Endothelial cell of umbilical vein (primary cell): ENCODE measurements around the gene SLC19A1. TPM values are rescaled to one million over a fixed set of nuclear protein-coding genes. Genes with fewer than 3 reads are reported as not detected.

ENCODE experiments used
- BruUV-seq: library from RNA; stranded (reverse); fragments of 400-500 nt; replicated peaks from 2 replicates; lab custom pipeline; 2021; lab: Mats Ljungman, UMichigan
- CTCF ChIA-PET: fragments of 300-600, 350-600 bp; sonication (Branson Sonifier 250); formaldehyde crosslinking; loops from one replicate; lab custom pipeline; 2021; ENCODE audit warnings: antibody characterized with exemption, inconsistent platforms; lab: Charles Lee
- POLR2A ChIA-PET: fragments of 300-600, 350-600 bp; sonication (Branson Sonifier 250); formaldehyde crosslinking; loops from one replicate; lab custom pipeline; 2021; ENCODE audit warnings: antibody characterized with exemption, inconsistent platforms; lab: Charles Lee
- DNase-seq: peaks from one replicate; pipeline ENCODE4 v3.0.0-alpha.2; 2011; ENCODE audit warnings: low read depth, low spot score
- FAIRE-seq: peaks from 2 replicates; lab custom pipeline; 2011; peaks lifted over from hg19 to GRCh38; lab: Jason Lieb, UNC
- H2AFZ ChIP-seq: 2 replicates; pipeline ENCODE4 v1.6.0; 2012; ENCODE audit warnings: low read depth, low read length, control low read depth, inconsistent platforms
- H3K27ac ChIP-seq: 2 replicates; pipeline ENCODE4 v1.5.1; 2011; ENCODE audit warnings: low read depth, mild to moderate bottlenecking, control low read depth, low read length, moderate library complexity; ENCODE audit not compliant: insufficient read depth
- H3K27me3 ChIP-seq, 2 experiments: 2 replicates each; pipeline versions ENCODE4 v1.6.0 to v1.6.1; 2011; ENCODE audit warnings: low read length in 2 of 2, mixed read lengths in 1 of 2; ENCODE audit not compliant: control insufficient read depth in 2 of 2, insufficient read depth in 2 of 2
- H3K36me3 ChIP-seq, 2 experiments: 2 replicates in 1 of 2; 3 replicates in 1 of 2; pipeline ENCODE4 v1.5.1; 2011; ENCODE audit warnings: low read length in 2 of 2, mild to moderate bottlenecking in 1 of 2, moderate library complexity in 1 of 2; ENCODE audit not compliant: control insufficient read depth in 2 of 2, insufficient read depth in 2 of 2; ENCODE audit errors: extremely low read depth in 1 of 2
- H3K4me1 ChIP-seq: 3 replicates; pipeline ENCODE4 v1.5.1; 2011; ENCODE audit warnings: mild to moderate bottlenecking, low read length; ENCODE audit not compliant: control insufficient read depth, insufficient read depth; ENCODE audit errors: extremely low read depth
- H3K4me2 ChIP-seq: 2 replicates; pipeline ENCODE4 v1.6.1; 2011; ENCODE audit warnings: low read length, control low read depth, mixed read lengths; ENCODE audit not compliant: insufficient read depth
- H3K4me3 ChIP-seq, 3 experiments: fragments of 200-600 bp in 1 of 3; sonication (generic), shearing (Covaris generic) in 1 of 3; replicated peaks in 1 of 3; 2 replicates each; pipeline ENCODE4 v1.5.1; 2011 to 2016; ENCODE audit warnings: control low read depth in 3 of 3, low read length in 3 of 3, mild to moderate bottlenecking in 2 of 3, inconsistent platforms in 1 of 3, low read depth in 1 of 3, moderate library complexity in 1 of 3; ENCODE audit not compliant: insufficient read depth in 1 of 3
- H3K79me2 ChIP-seq: 2 replicates; pipeline ENCODE4 v1.6.0; 2012; ENCODE audit warnings: low read length, inconsistent platforms; ENCODE audit not compliant: control insufficient read depth, insufficient read depth
- H3K9ac ChIP-seq: replicated peaks from 2 replicates; pipeline ENCODE3; 2011; ENCODE audit warnings: low read length, control low read depth; ENCODE audit not compliant: insufficient read depth; ENCODE audit errors: extremely low read depth
- H3K9me1 ChIP-seq: replicated peaks from 3 replicates; pipeline ENCODE4 v1.6.0; 2011; ENCODE audit warnings: mild to moderate bottlenecking, low read length; ENCODE audit not compliant: control insufficient read depth, insufficient read depth; ENCODE audit errors: extremely low read depth
- H3K9me3 ChIP-seq: replicated peaks from 2 replicates; pipeline ENCODE4 v1.5.1; 2012; ENCODE audit warnings: low read length, inconsistent platforms; ENCODE audit not compliant: control insufficient read depth, insufficient read depth
- H4K20me1 ChIP-seq: replicated peaks from 2 replicates; pipeline ENCODE3; 2011; ENCODE audit warnings: mild to moderate bottlenecking, low read length; ENCODE audit not compliant: control insufficient read depth, insufficient read depth; ENCODE audit errors: extremely low read depth
- EZH2 ChIP-seq: IDR thresholded peaks from 2 replicates; pipeline ENCODE4 v1.6.1; 2012; ENCODE audit warnings: borderline replicate concordance, low read depth, mild to moderate bottlenecking, moderate library complexity, low read length, inconsistent platforms; ENCODE audit not compliant: severe bottlenecking
- FOS ChIP-seq: IDR thresholded peaks from 2 replicates; pipeline ENCODE4 v1.6.1; 2011; ENCODE audit warnings: mild to moderate bottlenecking, low read length, moderate library complexity, borderline replicate concordance; ENCODE audit not compliant: insufficient read depth
- GATA2 ChIP-seq: IDR thresholded peaks from 2 replicates; pipeline ENCODE4 v1.7.0; 2011; ENCODE audit warnings: low read depth, mild to moderate bottlenecking, moderate library complexity, mixed read lengths, low read length; ENCODE audit not compliant: insufficient read length, insufficient read depth
- JUN ChIP-seq: IDR thresholded peaks from 2 replicates; pipeline ENCODE4 v1.6.1; 2011; ENCODE audit warnings: borderline replicate concordance, low read depth; ENCODE audit not compliant: insufficient read length, insufficient read depth
- MYC ChIP-seq: IDR thresholded peaks from one replicate; pipeline ENCODE4 v1.6.1; 2011; ENCODE audit warnings: mild to moderate bottlenecking, low read depth, low read length
- POLR2A ChIP-seq: IDR thresholded peaks from 2 replicates; pipeline ENCODE4 v1.6.1; 2012; ENCODE audit warnings: low read depth, mild to moderate bottlenecking, control low read depth, low read length
- POLR2AphosphoS5 ChIP-seq: IDR thresholded peaks from 2 replicates; pipeline ENCODE4 v1.6.1; 2012; ENCODE audit warnings: low read depth, mild to moderate bottlenecking, control low read depth, low read length, moderate library complexity; ENCODE audit not compliant: insufficient read depth
- dilution Hi-C: fragments of 300-500 bp; cut with MboI; formaldehyde crosslinking; loops from one replicate; pipeline ENCODE4 v1.15.0; 2019; ENCODE audit warnings: low sequenced_read_pairs; ENCODE audit not compliant: extremely low pct_ligation_motif_present
- intact Hi-C: fragments of 100-400 bp; cut with micrococcal nuclease; formaldehyde crosslinking; loops from one replicate; pipeline ENCODE4 v1.10.0; 2022
- polyA plus RNA-seq, 4 experiments: library from polyadenylated mRNA; depleted of rRNA in 3 of 4; stranded (reverse) in 3 of 4; unstranded in 1 of 4; fragments of >200 nt; gene quantifications; 2 replicates each; pipeline versions ENCODE4 v1.2.1 to v1.2.3, GENCODE V29; 2011 to 2012; ENCODE audit warnings: missing spikeins in 1 of 4
- total RNA-seq: library from RNA; stranded (reverse); gene quantifications from 2 replicates; pipeline ENCODE4 v1.2.3, GENCODE V29; 2021
- TF ChIP-seq, protein P1 (sequence below), 2 donors: IDR thresholded peaks; 1 replicate in 1 of 2; 2 replicates in 1 of 2; pipeline ENCODE4 v1.5.1; 2011; ENCODE audit warnings: low read length in 2 of 2, mild to moderate bottlenecking in 2 of 2, moderate library complexity in 2 of 2, control low read depth in 1 of 2, inconsistent platforms in 1 of 2, low read depth in 1 of 2; ENCODE audit not compliant: insufficient read depth in 1 of 2; ENCODE audit errors: extremely low read depth in 1 of 2
- TF ChIP-seq, protein P2 (sequence below): IDR thresholded peaks from 2 replicates; pipeline ENCODE4 v1.6.1; 2011; ENCODE audit not compliant: insufficient read depth, insufficient read length

The SLC19A1 gene
- total and polyA plus RNA-seq, 2 donors (not counting 3 experiments of a cell fraction or from before 2014, with no cell fraction given) = 36.3 to 54.6 TPM

DNA sequence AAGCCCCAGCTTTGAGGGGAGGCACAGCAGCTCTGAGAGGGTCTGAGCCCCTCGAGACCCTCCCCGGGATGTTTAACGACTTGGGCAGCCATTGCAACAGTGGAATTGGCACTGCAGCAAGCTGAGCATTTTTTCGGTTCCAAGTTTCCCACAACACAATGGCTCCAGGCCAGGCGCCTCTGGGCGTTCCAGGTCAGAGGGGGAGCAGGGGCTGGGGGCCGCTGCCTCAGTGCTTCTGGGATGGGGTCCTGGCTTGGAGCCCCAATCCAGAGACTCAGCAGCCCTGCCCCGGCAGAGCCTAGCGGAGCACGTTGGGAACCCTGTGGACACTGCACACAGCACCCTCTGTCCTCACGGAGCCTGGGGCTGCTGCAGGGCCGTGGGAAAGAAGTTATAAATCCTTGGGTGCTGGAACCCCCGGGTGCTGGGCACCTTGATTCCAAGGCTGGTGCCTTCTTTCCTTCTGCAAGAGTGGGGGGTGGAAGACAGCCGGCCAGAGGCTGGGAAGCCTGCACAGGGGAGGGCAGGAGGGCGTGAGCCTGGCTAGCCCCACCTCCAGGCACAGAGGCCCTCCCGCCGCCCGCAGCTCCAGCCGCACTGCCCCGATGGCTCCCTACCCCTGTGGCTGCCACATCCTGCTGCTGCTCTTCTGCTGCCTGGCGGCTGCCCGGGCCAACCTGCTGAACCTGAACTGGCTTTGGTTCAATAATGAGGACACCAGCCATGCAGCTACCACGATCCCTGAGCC, 87.1 kb downstream of the SLC19A1 start:
- dilution Hi-C loops = no loop called here
- no peak overlapping the region for H3K4me3 ChIP-seq
- CTCF ChIA-PET = no interaction called here
- intact Hi-C loops = no loop called here
- peaks cover 0 to 5% of the 10 kb centered on the region in 2 experiments for H3K36me3 ChIP-seq
- POLR2A ChIA-PET = no interaction called here
- no peak overlapping the region for H3K4me2 ChIP-seq
- no peak overlapping the region for H3K9ac ChIP-seq
- no peak for TF ChIP-seq POLR2AphosphoS5
- TF ChIP-seq, protein P1, sequence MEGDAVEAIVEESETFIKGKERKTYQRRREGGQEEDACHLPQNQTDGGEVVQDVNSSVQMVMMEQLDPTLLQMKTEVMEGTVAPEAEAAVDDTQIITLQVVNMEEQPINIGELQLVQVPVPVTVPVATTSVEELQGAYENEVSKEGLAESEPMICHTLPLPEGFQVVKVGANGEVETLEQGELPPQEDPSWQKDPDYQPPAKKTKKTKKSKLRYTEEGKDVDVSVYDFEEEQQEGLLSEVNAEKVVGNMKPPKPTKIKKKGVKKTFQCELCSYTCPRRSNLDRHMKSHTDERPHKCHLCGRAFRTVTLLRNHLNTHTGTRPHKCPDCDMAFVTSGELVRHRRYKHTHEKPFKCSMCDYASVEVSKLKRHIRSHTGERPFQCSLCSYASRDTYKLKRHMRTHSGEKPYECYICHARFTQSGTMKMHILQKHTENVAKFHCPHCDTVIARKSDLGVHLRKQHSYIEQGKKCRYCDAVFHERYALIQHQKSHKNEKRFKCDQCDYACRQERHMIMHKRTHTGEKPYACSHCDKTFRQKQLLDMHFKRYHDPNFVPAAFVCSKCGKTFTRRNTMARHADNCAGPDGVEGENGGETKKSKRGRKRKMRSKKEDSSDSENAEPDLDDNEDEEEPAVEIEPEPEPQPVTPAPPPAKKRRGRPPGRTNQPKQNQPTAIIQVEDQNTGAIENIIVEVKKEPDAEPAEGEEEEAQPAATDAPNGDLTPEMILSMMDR (IDR thresholded peaks at IDR 0.05; ENCODE audit: extremely low read depth in 1 of 2, insufficient read depth in 1 of 2, low read depth in 1 of 2, low read length in 2 of 2) = no peak
- no peak for TF ChIP-seq EZH2
- TF ChIP-seq JUN = no peak
- TF ChIP-seq, protein P2, sequence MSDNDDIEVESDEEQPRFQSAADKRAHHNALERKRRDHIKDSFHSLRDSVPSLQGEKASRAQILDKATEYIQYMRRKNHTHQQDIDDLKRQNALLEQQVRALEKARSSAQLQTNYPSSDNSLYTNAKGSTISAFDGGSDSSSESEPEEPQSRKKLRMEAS = no peak
- TF ChIP-seq GATA2 = no peak
- no peak for TF ChIP-seq FOS
- TF ChIP-seq POLR2A = no peak
- TF ChIP-seq MYC = no peak
- peaks cover 2% of the 10 kb centered on the region for H3K4me1 ChIP-seq
- H3K9me1 ChIP-seq = no peaks in the 10 kb centered on the region
- DNase-seq (no peak), FAIRE-seq (no peak)
- no peaks in the 10 kb centered on the region for H3K27me3 ChIP-seq
- no peaks in the 10 kb centered on the region for H3K9me3 ChIP-seq
- no TSS peak for BruUV-seq
- peaks cover 40% of the 10 kb centered on the region for H3K79me2 ChIP-seq
- no peak overlapping the region for H2AFZ ChIP-seq
- no peaks in the 10 kb centered on the region for H4K20me1 ChIP-seq
- H3K27ac ChIP-seq = no peak overlapping the region
